ENCODE results near the gene NANOS3. TPM values are rescaled to one million over a fixed set of nuclear protein-coding genes. Genes with fewer than 3 reads are reported as not detected.
"Not testable (repeated sequence)": the region's sequence is repeated elsewhere in the genome, so short reads cannot be mapped to it uniquely, and the experiment has no call there.

NANOS3 gene
- total RNA-seq, 1 donor from 2014 or later = not detected

- ATAC-seq = no peak
Observed at GRCh38 chr19:13843104-13843921, 33.6 kb upstream of the NANOS3 start.

- peak; percentile 32 for ATAC-seq
Observed at GRCh38 chr19:13844130-13844631, 32.8 kb upstream of the NANOS3 start.

DNA sequence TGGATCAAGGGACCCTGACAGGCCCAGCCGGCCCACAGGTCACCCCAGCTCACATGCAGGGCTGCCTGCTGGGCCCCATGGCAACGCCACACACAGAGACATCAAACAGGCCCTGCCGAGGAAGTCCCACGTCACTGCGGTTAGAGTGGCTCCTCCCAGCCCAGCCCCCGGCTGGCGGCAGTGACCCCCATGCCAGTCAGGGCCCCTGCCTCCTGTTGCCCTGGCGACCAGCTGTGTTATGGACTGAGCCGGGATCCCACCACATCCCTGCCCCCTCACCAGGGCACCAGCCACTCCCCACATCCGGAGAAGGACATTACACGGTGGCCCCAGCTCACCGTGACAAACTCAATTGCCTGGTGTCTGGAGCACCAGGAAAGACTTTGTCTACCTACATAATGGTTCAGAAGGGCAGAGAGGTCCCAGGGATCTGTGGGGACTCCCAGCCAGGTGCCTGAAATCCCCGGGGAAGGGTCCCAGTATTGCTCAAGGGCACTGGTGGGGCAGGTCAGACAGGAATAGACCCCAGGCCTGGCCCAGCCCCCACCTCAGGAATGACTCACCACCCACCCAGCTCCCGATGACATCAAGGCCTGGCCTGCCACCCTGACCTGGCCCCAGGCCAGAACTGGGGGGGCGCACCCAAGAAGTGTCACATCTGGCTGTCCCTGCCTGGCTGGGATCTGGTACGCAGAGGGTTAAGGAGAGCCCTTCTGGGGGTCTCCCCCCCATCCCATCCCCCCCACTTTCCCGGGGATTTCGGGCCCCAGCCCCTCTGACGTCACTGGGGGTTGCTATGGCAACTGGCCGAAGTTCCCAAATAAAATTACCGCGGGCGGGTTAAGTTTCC is 30.2 kb upstream of the NANOS3 start:
- ATAC-seq = peak; percentile 35

DNA sequence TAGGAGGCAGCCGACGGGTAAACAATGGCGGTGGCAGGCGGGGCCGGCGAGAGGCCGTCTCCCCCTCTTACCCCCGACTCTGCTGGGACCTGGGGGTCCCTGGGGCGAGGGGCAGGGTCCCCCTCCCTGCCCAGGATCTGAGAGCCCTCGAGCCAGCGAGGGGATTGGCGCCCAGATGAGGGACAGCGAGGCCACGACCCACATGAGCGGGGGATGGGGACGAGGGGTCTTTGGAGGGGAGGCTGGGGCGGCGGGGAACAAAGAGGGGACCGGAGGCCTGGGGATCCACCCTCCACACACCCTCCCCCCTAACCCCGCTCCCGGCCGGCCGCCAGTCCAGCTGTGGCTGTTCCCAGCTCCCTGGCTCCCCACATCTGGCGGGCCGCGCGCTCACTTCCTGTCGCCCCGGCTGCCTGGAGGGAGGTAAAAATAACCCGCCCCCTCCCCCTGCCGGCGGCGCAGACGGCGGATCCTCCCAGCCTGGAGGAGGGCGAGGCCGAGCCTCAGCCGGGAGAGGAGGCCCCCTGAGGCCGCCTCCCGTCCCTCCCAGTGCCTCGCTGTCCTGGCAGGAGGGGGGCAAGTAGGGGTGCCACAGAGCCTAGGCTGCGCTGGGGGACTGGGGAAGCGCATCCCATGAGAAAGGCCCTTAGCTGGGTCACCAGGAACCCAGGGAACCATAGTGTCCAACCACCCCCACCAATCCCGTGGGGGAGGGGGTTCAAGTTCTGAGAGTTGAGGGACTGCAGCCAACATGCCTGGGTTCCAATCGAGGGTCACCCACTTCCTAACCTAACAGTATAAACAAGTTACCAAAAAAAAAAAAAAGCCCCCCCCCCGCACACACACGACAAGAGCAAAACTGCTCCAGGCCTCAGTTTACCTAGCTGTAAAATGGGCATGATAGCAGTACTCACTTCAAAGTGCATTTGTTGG is 29.3 kb upstream of the NANOS3 start:
- peak; percentile 10 for ATAC-seq

DNA sequence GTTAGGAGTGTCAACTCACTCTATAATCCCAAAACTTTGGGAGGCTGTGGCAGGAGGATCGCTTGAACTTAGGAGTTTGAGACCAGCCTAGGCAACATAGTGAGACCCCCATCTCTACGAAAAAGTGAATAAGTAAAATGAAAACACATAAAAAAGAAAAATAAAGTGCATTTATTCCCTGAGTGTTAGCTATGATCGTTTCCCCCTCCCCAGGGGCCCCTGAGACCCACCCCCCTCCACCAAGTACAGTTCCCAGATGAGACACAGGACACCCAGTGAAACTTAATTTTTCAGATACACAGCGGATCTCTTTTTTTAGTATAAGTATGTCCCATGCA is 28.6 kb upstream of the NANOS3 start:
- ATAC-seq = no peak

DNA sequence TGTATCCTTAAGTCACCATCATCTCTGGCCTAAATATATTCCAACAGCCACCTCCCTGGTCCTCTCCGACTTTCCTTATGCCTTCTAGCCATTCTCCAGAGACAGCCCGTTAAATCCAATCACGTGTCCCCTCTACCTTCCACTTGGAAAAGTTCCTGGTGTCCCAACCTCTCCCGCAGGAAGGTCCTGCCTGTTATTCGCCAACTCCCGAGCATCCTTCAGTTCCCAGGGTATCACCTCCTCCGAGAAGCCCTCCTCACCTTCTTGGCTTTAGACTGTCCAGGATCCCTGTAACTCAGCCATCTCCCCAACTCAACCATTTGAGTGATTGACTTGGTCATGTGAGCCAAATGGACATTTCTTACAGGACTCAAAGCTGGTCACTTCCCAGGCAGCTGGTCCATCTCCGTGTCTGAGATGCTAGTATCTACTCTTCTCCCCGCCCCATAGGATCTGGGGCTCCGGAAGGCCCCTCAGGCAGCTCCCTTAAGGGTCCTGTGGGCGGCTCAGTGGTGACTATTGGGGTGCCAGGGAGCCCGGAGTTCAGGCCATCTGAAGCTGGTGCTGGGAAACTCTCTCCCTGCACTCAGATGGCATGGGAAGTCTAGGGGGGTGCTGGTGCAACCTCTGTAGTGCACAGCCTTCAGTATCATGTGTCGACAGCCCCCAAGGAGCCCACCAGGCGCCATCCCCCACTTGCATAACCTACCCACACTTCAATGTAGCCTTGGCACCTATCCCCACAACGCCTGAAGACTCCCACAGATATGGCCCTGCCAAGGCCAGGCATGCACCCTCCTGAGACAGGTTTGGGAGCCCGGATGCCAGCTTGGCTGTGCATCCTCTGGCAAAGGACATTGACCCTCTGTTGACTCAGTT is 27.9 kb upstream of the NANOS3 start:
- no peak for ATAC-seq

DNA sequence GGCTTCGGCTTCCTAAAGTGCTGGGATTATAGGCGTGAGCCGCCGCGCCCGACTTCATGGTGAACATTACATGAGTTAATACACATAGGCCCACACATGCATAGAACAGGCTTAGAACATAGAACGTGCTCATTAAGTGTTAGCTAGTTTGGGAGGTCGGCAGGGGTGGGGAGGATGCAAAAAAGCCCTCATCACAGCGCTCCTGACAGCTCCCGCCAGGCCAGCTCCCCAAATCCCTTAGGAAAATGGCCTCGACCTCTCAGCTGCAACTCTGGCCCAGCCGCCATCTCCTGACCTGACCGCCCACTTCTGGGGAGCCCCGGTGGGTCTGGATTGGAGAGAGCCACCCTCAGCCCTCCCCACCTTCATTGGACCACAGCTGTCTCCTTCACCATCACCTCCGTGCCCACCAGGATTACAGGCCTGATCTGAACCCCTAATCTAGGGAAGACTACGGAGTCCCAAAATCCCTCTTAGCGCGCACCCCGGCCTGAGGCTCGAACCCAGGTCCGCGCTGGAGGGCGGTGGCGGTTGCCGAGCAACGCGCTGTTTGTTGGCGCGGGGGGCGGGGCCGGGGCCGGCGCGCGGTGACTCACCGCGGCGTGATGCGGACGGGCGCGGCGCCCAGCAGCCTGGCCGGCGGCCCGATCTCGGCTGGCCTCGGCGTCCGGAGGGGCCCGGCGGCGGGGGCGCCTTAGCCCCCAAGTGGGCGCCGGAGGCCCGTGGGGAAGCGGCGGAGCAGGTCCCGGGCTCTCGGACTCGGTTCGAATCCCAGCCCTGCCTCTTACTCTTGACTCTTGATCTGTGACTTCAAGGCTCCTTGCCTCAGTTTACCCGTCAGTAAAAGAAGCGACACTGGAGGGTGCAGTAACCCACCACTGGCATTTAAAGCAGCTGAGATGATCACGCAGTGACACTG is 26.7 kb upstream of the NANOS3 start:
- ATAC-seq = peak; percentile 51

- ATAC-seq = peak; percentile 74
Observed at GRCh38 chr19:13850910-13851733, 25.8 kb upstream of the NANOS3 start.

GRCh38 chr19:13851734-13852114 is 25.2 kb upstream of the NANOS3 start:
- not testable (repeated sequence) for ATAC-seq

GRCh38 chr19:13852171-13852707 is 24.7 kb upstream of the NANOS3 start:
- ATAC-seq = not testable (repeated sequence)

DNA sequence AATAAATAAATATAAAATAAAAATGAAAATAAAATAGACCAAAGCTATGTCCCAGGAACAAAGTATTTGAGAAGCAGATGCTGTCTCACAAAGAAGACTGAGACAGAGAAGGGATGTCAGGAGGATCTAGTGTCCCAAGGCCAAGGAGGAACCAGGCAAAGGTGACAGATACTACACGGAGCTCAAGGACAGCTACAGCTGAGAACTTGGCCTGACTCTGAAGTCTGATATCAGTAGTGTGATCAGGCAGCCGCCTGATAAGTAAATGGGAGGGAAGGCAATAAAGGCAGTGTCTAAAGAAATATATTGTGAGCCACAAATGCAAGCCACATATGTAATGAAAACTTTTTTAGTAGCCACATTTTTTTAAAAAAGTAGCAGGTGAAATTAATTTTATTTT is 20.4 kb upstream of the NANOS3 start:
- no peak for ATAC-seq

DNA sequence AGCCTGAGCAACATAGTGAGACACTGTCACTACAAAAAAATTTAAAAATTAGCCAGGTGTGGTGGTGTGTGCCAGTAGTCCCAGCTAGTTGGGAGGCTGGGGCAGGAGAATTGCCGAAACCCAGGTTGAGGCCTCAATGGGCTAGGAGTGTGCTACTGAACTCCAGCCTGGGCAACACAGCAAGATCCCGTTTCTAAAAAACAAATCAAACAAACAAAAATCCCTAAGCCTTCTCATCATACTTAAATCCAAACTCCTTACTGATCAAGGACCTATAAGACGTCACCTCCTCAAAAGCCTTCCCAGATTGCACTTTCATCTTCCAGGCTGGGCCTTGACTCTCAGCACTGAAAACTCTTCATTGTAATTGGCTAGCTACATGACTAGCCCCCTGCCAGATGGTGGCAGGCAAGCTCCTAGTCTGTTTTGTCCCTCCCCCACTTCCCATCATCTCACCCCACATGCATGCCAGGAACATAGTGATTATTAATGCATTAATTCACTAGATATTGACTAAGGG is 17.5 kb upstream of the NANOS3 start:
- no peak for ATAC-seq

GRCh38 chr19:13860679-13861391 is 16.1 kb upstream of the NANOS3 start:
- ATAC-seq = no peak

- ATAC-seq = peak; percentile 1
Observed at GRCh38 chr19:13861392-13861713, 15.6 kb upstream of the NANOS3 start.

DNA sequence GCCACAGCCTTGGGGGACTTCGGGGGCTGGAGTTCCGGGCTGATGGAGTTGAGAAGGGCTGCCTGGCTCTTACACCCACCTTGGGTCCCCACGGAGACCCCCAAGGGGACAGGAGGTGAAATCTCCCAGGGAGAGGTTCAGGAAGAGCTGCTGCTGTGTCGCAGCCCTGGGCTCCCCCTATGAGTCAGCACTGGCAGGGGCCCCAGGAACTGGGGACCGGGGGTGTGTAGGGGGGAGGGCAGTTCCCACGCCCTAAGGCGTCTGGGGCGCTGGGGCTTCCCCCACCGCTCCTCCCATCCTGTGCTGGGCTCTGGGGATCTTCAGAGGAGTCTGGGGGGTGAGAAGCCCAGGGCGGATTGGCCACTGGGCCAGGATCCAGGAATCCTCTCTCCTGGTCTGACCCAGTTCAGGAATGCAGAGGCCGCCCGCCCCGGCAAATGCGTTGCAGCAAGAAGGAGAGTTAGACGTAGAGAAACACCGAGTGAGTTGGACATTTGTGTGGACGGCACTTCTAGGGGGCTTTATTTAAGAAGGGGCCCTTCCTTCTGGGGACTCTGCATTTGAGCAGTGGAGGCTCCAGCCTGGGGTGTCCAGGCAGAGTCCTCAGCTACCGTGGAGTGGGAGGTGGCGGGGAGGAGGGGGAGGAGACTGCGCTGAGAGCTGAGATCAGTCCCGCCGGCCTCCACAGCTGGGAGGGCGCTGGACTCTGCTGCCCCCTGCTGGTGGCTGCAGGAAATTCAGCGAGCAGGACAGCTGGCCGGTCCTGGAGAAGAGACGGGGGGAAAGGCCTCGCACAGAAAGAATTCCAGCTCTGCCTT is 15.0 kb upstream of the NANOS3 start:
- peak; percentile 82 for ATAC-seq

- no peak for ATAC-seq
Observed at GRCh38 chr19:13864046-13864666, 12.8 kb upstream of the NANOS3 start.
